Activated naive CD8-positive, alpha-beta T cell treated with anti-CD3 and anti-CD28 coated beads, Interleukin-2, amount 50 U/mL, for 16 hours (primary cell): ENCODE results near the gene SMPD3.

Source experiments
- DNase-seq: peaks from one replicate; pipeline ENCODE4 v3.0.0-alpha.2; 2020; ENCODE audit warnings: low read depth, low spot score

The SMPD3 gene

DNA sequence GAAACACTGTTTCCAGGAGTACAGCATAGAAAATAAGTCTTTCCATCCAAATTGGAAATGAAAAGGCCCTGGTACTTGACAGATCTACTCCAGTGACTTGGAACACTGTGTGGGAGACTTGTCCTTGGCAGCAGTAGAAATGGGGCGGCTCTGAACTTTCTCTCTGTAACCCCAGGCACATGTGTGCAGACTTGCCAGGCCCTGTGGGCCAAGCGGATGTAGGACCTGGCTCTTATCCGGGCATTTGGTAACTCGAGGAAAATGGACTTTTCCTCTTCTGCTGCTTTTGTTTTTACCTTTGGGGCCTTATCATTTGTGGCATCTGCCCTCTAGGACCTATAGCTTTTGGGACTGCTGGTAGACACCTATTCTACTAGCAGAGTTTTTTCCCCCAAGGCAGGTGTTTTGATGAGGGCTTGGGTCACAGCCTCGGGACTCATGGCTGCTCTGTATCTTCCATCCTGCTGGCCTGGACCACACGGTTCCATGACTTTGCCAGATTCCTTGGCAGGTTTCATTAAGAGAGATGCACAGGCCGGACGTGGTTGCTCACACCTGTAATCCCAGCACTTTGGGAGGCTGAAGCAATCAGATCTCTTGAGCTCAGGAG is 43.5 kb downstream of the SMPD3 start:
- no peak for DNase-seq

DNA sequence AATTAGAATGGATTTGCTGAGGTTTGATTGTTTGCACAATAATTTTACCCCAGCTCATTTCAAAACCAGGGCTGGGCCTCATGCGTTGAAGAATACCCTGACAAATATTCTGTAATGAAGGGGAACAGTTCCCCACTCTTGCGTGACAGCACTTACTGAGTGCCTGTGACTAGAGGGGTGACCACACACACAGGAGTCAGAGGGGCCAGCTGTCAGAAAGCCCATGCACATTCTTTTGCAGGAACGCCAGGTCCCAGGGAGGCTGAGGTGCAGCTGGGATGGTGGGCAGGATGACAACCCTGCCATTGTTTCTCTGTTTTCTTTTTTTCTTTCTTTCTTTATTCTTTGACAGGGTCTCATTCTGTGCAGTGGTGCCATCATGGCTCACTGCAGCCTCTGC is 44.6 kb downstream of the SMPD3 start:
- DNase-seq, result no peak

DNA sequence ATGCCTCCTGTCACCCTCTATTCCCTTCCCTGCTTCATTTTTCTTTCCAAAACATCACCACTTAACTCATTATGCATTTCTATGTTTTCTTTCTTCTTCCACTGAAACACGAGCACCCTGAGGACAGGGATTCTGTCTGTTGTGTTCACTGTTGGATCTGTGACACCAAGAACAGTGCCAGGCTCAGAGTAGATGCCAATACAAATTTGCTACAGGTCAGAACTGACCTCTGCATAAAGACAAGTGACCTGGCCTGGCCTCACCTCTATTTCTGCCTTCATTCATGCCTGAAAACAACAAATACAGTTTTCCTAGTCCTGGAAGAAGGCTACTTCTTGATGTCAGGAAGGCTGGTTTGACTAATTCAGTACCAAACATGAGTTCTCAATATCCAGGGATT is 45.1 kb downstream of the SMPD3 start:
- no peak for DNase-seq

DNA sequence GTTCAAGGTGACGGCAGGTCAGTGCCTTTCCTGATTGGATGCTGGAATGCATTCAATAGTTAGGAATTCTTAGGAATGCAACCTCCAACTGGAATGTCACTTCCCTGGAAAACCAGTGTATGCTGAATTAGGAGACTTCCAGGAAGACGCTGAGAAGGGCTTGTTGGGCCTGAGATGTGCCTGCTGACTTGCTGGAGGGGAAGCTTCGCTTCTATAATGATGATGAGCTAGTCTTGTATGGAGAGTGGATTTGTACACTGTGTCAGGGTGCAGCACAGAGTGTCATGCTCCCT is 45.6 kb downstream of the SMPD3 start:
- no peak for DNase-seq

DNA sequence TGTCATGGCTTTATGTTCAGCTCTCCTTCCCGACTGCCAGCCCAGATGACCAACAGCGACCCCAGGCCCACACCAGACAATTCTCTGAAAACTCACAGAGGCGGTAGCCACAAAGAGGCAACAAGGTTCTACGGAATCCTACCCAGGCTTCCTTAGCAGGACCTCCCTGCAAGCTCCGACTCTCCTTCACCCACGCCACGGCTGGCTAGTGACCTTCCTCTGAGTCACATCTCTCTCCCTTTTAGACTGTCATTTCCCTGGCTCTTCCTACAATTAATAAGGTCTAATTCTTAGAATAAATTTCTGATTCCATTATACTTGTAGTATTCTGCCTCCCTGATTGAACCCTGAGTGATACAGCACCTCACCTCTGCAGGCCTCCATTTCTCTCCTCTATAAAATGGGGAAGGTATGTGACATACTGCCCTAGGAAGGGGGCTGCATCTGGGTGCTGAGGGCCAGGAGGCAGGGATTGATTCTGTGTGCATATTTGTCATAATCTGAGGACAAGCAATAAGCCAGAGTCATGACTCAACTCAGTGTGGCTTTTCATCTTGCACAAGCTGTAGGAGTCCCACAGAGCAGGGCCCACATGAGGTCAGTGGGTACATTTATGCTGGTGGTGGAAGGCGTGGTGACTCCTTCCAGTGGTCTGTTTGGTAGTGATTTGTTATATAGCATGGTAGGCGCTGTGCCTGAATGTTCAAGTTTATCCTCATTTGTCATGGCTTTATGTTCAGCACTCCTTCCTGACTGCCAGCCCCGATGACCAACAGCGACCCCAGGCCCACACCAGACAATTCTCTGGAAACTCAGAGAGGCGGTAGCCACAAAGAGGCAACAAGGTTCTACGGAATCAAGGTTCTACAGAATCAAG is 46.2 kb downstream of the SMPD3 start:
- no peak for DNase-seq

DNA sequence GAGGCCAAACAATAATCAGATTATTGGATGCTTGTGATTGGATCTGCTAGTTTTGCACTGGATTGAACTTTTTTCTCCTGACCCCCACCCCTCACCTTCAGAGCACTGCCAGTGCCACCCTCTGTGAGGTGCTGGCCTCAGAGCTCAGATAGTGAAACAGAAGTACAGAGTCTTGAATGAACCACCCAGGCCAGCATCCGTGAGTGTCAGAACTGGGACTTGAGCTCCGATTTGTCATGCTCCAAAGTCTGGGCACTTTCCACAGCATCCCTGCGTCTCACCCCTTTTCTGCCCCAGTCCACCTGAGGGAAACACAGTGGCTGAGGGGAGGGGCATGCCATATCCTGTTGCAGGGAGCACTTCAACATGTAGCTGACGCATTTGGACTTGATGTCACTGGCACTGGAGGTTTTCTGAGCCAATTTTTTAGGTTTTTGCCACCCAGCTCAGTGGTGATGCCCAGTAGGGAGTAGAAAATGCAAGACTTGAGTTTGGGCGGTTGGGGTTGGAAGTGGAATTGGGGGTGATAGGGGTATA is 47.3 kb downstream of the SMPD3 start:
- no peak for DNase-seq

DNA sequence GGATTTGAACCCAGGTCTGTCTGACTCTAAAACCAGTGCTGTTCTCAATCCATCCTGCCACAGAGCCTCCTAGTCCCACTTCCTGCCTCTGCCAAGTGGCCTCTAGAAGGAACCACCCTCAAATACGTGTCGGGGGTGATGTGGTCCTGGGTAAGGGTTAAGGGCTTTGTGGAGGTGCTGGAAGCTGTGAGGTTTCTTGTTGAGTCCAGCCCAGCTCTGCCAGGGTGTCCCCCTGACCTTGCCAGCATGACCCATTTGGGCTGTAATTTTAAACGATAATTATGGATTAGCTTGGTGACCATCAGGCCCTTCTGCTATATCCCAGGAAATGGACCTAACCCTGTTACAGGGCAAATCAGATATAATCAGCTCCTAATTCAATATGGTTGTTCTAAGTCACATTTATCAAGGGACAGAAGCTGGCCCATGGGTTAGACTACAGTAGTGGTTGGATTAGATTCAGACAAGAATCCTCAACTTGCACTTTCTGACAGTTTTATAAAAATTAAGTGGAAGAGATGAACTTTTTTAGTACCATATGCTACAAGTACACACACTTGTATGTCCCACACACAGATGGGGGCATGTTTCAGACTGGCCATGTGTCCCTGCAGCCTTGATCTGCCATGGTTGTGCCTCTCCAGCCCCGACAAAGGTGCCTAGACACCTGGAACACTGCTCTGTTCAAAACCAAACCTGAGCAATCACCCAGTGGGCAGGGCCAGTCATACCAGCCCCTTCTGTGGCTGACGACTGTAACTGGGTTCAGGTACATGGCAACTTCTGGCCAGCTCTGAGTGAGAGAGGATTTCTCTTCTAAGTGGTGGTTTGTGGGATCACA is 48.0 kb downstream of the SMPD3 start:
- no peak for DNase-seq

DNA sequence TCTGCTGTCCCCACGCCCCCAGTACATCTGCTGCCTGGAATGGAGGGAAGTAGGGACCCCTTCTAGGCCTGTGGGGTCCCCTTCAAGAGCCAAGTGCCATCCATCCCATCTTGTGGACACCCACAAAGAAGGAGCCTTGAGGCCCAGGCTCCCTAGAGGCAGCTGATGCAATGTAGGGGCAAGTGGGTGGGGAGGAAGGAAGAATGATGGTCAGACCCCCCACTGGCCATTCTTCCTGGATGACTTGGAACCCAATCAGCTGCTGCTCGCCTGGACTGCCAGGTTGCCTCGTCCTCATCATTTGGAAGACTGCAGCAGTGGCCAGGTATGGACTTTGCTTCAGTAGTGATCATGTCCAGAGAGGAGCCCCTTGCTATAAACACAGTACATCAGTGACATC is 48.9 kb downstream of the SMPD3 start:
- DNase-seq, result no peak

DNA sequence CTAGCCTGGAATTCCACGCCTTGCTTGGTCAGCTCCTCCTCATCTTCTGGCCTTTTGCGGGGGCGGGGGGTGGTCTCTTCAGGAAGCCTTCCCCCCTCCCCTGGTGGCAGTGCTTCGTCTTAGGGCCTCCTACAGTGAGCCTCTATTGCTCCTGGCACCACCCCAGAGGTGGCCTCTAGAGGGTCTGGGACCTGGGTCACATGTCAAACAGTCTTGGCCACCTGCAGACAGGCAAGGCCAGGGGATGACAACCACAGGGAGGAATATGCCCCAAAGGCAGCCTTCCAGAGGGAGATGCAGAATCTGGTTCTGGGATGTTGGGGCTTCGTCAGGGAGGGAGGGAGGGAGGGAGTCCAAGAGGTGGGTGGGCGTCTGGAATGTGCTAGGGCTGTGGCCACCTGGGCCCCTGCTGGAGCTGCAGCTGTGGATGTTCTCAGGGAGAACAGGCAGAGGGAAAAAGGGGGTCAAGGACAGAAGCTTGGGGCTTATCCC is 50.6 kb downstream of the SMPD3 start:
- DNase-seq, result no peak

DNA sequence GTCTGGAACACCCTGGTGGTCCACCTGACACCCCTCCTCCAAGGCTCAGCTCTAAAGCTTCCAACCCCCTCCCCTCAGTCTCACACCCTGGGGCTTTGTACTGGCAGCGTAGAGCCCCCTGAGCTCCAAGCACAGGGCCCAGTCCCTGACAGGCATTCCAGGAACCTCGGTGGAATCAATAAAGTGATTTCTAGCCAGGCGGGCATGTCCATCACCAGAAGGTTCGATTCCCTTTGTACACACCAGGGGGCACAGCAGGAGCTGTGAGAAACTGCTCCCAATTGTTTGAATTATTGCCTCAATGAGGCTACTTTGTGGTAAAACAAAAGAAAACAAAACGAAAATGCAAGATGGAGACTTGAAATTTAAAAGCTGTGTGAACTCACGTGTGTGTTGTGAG is 51.8 kb downstream of the SMPD3 start:
- no peak for DNase-seq

DNA sequence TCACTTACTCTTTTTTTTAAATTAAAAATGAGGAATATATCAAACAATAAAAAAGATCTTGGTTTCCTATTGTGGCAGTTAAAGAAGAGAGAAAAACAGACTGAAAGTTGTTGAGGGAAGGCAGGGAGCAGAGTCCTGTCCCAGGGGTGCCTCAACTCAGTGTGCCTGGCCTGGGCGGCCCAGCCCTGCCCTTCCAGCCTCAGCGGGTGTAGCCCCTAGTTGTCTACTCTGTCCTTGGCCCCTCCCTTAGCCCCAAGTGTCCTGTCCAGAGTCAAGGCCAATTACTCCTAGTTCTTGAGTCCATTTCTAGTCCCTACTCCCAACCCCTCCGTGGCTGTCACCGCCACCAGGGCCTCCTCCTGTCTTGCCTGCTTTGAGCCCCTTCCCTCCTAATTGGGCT is 52.5 kb downstream of the SMPD3 start:
- DNase-seq, result no peak

DNA sequence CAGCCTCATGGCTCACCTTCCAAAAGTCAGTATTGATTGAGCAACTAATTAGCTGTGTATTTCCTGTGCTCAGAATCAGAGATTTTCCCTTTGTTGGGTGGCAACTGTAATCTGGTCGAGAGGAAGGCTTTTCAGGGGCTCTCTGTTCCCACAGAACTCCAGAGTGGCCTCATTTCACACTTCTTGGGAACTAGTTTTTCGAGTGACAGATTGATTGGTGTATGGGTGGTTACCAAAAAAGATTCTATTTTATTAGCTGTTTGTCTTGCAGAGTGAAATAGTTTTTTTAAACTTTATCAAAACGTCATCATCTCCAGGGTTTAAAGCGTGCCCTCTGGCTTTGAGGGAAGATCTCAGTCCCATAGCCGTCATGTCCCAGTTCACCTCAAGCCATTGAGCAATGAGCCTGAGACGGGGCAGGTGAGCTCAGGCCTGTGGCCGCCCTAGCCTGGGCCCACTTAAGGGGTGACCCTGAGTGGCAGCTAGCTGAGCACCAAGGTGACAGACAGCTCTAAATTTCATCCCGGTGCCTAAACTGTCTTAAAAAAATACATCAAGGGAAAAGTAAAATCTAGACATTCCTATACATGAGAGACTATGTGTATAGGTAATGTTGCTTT is 53.0 kb downstream of the SMPD3 start:
- no peak for DNase-seq

DNA sequence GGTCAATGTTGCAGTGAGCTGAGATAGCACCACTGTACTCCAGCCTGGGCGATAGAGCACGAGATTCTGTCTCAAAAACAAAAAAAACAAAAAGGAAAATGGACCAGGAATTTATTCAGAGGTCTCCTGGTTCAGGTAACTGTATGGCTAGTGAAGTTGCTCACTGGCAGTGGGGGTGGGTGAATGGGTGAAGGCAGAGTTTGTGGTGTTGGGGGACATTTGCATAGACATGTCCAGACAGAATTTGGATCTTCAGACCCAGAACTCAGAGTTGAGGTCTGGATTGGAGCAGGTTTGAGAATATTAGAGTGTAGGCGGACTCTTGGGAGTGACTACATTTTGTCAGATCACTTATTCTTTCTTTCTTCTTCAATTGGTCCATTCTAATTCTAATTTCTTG is 55.0 kb downstream of the SMPD3 start:
- no peak for DNase-seq

DNA sequence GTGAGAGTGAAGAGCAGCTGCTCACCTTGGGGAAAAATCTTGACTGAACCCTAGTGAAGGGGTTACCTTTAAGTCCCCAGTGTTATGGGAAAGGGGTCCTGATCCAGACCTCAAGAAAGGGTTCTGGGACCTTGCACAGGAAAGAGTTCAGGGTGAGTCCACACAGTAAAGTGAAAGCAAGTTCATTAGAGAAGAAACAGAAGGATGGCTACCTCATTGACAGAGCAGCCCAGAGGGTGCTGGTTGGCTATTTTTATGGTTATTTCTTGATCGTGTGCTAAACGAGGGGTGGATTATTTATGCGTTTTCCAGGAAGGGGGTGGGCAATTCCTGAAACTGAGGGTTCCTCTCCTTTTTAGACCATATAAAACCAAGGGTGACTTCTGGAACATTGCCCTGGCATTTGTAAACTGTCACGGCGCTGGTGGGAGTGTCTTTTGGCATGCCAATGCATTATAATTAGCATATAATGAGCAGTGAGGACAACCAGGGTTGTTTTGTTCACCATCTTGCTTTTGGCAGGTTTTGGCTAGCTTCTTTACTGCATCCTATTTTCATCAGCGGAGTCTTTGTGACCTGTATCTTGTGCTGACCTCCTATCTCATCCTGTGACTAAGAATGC is 58.4 kb downstream of the SMPD3 start:
- no peak for DNase-seq

DNA sequence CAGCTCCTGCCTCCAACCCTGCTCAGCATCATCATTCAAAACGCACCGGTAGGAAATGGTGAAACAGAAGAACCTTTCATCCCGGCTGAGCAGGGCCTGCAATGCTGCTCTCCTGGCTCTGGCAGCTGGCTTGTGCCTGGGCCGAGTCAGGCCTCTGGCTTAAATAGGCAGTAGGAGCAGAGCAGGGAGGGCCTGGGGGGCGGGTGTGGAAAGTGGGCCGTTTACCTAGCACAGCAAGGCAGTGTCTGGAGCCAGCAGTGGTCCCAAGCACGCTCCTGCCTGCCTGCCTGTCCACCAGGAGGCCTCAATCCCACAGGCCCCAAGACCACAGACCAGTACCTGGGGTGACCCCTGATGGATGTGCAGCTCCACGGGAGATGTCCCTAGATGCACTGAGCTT is 59.3 kb downstream of the SMPD3 start:
- no peak for DNase-seq

DNA sequence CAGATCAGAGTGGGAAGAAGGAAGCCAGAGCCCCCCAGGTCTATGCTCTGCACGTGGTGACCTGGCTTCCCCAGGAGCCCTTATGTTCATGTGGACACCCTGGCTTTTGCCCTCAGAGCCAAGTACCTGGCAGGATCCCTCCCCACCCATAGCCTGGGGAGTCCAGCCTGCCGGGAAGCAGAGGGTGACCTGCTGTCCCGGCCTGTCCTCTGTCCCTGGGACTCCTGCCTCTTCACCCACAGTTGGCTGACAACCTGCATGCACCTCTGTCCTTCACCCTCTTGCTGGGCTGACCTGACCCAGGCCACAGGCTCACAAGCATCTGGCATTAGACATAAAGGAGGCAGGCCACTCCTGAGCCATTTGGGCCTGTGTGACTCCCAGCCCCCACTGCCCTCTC is 60.2 kb downstream of the SMPD3 start:
- no peak for DNase-seq

DNA sequence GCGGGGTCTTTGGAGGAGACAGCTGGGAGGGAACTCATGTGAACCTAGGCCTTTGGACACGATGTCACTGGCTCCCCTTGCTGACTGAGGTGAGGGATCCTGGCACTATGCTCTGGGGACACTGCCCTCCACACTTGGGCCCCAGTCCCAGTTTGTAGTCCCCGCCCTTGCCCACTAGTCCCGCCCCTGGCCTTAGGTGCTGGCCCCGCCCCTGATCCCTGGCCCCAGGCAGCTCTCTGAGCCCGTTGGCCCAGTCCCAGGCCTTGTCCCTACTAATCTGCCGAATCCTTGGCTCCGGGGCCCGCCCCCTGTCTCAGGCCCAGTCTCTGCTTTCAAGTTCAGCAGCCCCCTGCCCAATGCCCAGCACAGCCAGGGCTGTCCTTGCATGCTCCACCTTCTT is 61.0 kb downstream of the SMPD3 start:
- no peak for DNase-seq

DNA sequence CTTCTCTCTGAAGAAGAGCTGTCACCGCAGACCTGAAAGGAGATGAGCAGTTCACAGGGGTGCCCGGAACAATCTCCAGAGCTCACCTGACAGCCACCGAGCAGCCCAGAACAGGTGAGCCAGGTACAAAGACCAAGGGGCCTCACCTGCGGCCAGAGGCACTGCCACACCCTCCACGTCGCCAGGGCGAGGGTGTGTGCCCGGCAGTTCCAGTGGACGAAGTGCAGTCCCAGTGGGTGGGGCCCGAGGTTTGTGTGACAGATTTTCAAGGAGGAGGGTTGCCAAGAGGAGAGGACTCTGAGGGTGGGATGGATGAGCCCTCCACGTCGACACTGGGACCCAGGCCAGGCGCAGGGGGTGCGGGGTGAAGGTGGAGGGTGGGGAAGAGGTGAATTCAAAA is 61.7 kb downstream of the SMPD3 start:
- DNase-seq, result no peak

DNA sequence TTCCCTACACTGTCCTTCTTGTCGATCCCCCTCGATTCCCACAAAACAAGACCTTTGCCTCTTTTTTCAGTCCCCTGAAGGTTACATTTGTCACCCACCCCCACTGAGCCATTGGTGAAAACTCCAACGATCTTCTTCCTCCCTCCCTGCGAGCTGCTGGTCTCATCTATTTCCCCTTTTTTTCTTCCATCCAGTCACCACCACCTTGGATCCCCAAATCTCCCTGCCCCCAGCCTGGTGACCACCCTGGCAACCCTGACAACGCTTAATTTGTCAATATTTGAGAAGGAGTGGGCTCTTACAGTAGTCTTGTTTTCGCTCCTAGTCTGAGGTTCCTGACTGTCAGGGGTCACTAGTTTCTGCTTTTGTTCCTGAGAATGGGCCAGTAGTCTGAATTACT is 62.9 kb downstream of the SMPD3 start:
- no peak for DNase-seq

DNA sequence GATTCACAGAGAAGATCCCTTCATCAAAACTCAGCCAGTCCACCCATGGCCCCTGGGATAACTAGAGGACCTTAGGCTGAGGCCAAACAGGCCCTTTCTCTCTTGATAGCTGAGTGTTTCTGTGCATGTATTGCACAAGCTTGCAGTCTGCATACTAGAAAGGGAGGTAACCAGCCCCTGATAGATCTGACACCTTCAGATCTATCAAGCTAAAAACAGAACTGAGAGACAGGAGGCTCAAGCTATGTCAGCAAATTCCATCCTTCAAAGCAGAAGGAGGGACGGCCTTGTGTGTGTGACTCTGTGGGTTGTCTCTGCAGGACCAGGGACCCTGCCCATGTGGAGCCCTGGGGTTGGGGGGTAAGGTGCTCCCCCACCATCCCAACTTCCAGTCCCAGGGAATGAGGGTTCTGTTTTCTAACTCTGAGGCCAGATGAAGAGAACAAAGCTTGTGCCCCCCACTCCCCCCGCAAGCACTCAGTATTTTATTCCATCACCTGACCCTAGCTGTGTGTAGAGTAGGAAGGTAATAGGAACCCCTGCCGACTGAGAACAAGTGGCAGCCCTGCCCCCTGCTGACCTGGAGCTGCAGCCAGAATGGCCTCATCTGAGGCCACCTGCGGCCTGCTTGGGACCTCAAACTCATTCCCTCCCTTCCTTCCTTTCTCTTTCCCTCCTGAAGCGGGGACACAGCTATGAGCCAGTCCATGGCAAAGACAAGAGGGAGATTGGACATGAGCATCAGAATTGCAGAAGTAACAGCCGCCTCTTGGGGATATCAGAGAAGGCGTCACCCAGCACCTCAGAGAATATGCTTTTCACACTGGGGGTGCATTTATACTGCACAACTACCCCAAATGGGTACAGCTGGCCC is 63.8 kb downstream of the SMPD3 start:
- no peak for DNase-seq
